GM18861 (cell line): ENCODE measurements around the gene SAT2.
"Not testable (repeated sequence)": the region's sequence is repeated elsewhere in the genome, so short reads cannot be mapped to it uniquely, and the experiment has no call there.

Experiments used
- ATAC-seq: cut with Tn5 transposase; IDR thresholded peaks from one replicate; pipeline ENCODE4 v1.9.1; 2021; ENCODE audit not compliant: unreplicated experiment

Gene SAT2

DNA sequence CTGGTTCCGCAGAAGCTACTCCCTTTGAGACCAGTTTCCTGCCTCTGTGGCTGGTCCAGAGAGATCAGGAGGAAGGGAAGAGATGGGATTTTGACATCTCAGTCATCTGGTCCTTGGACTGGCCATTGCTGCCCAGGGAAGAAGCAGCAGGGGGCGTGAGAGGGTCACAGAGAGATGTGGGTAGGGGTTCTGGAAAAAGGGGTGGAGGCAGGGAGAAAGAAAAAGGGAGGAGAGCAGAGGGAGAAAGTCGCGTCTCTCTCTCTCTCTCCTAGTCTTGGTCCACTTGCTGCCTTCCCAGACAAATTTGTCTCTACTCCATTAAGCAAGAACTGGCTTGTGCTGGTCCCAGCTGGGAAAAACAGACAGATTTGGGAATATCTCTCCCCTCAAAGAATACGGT, 6.8 kb upstream of the SAT2 start:
- ATAC-seq, result no peak

DNA sequence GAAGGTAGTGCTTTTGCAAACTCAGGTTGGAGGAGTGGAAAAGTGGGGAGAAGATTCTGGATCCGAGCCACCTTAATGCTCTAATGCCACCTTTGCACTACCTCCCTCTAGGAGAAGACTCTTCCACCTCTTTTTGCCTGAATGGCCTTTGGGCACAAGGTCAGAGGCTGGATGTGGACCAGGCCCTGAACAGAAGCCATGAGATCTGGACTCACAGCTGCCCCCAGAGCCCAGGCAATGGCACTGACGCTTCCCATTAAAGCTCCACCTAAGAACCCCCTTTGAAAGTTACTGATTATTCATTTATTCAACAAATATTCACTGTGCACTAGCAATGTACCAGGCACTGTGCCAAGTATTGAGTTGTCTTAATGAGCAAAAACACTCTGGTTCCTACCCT, 5.5 kb upstream of the SAT2 start:
- no peak for ATAC-seq

DNA sequence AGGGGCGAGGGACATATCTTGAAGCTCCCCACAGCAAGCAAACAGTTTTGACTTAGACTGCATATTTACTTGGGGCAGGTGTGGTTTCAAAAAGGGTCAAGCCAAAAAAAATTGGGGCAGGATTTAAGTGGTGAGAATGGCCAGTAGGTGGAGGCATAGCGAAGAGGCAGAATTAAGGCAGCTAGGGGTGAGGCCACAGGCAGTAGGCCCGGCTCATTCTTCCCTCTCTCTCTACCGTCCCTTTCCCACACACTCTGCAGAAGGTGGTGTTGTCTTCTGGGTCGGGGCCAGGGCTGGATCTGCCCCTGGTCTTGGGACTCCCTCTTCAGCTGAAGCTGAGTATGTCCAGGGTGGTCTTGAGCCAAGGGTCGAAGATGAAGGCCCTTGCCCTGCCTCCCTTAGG, 4.9 kb upstream of the SAT2 start:
- ATAC-seq, result no peak

DNA sequence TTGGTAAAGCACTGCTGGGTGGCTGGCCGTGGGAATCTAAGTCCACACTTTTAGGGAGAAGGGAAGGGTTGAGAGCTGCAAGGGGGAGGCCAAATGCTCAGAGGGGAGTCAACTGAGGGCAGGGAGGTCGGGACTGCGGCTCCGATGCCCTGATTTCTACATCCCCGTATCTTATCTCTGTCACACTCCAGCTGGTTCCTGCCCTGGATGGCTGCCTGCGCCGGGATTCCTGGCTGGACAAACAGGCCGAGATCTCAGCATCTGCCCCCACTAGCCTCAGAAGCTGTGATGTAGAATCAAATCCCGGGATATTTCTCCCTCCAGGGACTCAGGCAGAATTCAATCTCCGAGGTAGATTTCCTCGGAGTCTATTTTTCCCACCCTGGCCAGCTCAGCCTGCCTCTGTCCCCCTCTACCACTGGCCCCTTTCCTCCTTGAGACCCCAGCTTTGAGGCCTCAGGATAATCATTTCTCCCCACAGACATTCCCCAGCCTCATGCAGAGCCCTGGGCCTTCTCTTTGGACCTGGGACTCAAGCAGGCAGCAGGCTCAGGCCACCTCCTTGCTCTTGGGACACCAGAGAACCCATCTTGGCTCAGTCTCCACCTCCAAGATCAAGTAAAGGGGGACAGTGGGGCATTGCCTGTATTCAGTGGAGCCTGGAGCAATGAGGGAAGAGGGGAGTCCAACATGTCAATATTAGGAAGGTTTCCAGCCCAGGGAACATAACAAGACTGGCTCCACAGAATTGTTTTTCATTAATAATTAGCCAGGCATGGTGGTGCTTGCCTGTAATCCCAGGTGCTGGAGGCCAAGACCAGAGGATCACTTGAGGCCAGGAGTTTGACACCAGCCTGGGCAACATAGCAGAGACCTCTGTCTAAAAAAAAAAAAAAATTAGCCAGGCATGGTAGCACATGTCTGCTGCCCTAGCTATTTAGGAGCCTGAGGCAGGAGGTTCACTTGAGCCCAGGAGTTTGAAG, 4.1 kb upstream of the SAT2 start:
- no peak for ATAC-seq

DNA sequence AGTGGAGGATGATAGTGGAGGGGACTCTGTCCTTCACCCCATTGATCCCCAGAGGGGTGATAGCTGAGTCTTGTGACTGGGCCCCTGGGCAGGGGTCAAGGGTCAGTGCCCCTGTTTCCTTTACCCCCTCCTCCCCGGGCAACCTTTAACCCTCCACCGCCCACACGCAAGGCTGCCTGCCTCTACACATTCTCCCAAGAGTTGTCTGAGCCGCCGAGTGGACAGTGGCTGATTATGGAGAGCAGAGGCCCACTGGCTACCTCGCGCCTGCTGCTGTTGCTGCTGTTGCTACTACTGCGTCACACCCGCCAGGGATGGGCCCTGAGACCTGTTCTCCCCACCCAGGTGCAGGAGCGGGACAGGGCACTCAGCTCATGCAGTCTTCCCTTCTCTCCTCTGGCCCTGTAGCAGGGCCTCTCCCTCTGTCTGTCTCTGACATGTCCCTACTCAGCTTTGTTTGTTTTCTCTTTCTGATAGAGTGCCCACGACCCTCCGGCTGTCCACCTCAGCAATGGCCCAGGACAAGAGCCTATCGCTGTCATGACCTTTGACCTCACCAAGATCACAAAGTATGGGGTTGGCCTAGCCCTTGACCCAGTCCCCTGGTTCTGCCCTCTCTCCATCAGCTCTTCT, 2.4 kb upstream of the SAT2 start, which contains the start of gene SHBG:
TSS of gene SHBG (plus strand) at position 197 of the 633 bp plus-strand sequence. CDS start at position 235, 38 bp downstream.
- ATAC-seq, result no peak

DNA sequence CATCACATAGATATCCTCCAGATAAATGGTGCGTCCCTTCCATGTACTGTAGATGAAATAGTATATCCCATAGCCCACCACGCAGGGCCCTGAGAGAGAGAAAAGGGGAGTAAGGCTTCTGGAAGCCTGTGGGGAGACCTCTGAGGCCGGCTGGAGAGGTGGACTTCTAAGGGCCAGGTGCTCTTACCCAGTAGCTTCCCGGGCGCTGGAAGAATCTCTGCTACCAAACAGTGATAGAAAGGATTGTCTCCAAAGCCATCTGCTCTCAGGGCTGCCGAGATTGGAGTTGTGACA, 718 bp downstream of the SAT2 start:
- no peak for ATAC-seq

DNA sequence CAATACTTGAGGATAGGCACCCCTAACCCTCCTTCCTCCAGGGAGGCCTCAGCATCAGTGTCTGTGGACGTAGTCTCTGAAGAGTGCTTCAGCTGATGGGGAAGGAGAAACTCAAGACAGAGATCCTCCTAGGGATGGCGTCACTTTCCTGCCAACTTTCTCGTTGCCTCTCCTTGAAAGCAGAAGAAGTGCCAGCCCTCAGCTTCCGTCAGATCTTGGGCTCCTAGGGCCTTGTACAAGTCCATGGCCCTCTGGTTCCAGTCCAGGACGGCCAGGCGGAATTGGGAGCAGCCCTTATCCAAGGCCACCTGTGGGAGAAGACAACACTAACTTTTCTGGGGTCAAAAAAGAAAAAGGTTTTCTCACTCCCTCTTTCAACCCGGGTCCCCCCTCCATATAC, 1.3 kb downstream of the SAT2 start:
- no peak for ATAC-seq

DNA sequence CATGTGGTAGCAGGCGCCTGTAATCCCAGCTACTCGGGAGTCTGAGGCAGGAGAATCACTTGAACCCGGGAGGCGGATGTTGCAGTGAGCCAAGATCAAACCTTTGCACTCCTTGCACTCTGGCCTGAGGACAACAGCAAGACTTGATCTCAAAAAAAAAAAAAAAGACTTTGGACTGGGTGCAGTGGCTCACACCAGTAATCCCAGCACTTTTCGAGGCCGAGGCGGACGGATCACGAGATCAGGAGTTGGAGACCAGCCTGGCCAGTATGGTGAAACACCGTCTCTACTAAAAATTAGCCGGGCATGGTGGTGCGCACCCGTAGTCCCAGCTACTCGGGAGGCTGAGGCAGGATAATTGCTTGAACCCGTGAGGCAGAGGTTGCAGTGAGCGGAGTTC, 1.9 kb downstream of the SAT2 start:
- ATAC-seq, result not testable (repeated sequence)

DNA sequence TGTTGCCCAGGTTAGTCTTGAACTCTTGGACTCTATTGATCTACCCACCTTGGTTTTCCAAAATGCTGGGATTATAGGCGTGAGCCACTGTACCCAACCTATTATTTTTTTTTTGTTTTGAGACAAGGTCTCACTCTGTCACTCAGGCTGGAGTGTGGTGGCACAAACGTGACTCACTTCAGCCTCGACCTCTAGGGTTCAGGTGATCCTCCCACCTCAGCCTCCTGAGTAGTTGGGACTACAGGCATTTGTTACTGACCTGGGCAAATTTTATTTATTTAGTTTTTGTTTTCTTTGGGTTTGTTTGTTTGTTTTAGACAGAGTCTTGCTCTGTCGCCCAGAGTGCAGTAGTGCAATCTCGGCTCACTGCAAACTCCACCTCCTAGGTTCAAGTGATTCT, 4.0 kb downstream of the SAT2 start:
- no peak for ATAC-seq

DNA sequence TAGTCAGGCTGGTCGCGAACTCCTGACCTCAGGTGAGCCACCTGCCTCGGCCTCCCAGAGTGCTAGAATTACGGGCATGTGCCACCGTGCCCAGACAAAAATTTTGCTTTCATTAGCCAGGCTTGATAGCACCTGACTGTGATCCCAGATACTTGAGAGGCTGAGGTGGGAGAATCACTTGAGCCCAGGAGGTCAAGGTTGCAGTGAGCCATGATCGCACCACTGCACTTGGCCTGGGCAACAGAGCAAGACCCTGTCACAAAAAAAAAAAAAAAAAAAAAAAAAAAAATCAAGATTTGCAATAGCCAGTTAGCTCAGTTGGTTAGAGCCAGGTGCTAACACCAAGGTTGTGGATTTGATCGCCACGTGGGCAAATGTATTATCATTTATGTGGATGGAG, 6.8 kb downstream of the SAT2 start:
- ATAC-seq, result no peak

DNA sequence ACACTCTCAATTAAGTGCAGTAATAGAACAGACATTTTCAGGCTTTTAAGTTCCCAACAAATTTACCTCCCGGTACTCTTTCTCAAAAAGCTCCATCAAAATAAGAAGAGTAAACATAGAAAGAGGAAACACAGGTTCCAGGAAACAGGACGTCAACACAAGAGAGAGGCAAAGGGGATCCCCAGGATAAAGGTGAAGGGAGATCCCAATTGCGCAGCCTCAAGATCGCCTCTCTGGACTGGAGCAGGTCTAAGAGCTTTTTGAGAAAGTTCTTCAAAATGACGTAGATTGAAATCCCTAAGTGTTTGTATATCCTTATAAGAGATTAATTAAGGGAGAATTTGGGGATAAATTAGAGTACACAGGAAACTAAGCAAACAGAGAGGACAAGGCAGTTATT, 9.0 kb downstream of the SAT2 start:
- no peak for ATAC-seq

DNA sequence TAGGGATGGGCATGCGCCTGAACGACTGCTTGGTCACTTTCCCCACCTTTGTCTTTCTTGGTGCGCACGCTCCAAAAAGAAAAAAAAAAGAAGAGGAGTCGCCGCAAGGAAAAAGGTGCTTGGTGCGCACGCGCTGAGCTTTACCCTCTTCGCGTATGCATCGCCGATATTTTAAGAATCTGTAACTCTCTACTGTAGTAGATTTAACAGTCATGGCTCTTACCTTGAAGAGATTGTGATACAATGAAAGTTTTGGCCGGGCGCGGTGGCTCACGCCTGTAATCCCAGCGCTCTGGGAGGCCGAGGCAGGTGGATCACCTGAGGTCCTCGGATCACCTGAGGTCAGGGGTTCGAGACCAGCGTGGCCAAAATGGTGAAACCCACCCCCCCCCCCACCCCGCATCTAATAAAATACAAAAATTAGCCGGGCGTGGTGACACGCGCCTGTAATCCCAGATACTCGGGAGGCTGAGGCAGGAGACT, 12.3 kb downstream of the SAT2 start:
- ATAC-seq, result no peak

DNA sequence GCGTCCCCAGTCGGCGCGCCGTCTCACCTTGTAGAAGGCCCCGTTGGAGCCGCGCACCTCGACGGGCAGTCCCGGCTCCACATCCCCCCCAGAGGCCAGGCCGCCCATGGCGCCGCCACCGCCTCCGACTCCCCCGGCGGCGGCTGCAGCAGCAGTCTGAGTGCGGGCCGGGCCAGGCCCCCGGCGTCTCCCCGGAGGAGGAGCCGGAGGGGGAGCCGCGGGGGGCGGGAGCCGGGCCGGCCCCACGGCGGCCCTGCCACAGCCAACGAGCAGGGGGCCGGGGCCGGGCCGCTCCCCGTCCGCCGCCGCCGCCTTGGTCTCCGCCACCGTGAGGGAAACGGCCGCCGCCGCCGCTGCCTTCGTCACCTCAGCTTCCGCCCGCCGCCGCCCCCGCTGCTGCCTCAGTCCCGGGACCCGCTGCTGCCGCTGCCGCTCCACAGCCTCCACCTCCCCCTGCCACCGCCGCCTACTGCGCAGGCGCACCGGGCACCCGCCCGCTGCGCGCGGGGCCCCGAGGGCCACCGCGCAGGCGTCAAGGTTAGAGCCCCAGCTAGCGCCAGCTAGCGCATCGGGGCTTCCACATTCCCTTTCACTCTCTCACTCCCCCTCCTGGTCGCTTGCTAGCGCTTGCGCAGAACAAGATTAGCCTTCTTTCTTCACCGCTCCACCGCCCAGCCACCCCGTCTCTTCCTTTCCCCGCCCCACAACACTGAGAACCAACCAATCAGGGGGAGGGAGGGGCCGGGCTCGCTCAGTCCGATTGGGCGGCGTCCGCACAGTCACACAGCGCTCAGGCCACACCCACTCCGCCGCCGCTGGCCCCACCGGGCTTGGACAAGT, 13.0 kb downstream of the SAT2 start, which contains the start of gene FXR2:
TSS of gene FXR2 (minus strand) at position 473 of the 840 bp plus-strand sequence. CDS start at position 108, 365 bp downstream.
- ATAC-seq, result peak; percentile 86

DNA sequence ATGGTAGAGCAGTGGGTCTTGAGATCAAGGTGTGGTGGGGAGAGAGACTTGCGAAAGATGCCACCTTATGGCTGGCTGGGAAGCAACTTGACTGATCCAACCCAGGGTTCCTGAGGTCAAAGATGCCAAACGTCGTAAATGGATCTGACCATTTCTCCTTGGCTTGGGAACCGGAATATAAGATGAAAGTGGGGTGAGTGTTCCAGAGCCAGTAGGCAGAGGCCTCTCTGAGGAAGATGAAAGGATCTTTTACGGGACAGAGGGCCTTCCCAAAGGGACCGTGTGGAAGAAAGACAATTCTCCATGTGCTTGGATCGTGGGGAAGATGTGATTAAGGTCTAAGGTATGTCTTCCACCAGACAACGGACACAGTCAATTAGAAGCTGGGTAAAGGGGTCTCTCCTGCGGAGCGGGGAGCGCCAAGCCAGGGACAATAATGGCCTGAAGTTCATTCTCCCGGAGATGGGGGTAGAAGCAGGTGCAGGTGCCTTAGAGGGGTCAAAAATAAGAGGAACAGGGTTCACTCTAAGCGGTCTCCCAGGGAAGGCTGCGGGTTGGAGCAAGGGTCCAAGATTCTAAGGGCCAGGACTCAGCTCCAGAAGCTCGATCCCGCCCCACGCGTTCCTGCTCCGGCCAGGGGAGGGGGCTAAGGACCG, 13.7 kb downstream of the SAT2 start:
- no peak for ATAC-seq

DNA sequence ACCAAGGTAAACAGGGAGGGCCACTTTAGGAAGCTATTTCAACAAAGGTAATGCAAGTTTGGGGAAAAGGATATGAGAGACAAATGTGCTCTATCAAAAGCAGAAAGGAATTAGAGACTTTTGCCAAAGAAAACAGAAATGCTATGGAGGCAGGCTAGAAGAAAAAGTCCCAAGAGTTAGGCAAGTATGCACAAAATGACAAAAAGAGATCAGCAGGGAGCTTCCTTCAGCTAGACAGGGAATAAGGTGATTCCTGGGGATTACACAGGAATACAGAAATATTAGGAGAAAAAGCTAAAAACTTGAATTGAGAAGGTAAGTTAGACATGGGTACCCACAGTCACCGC, 15.4 kb downstream of the SAT2 start:
- no peak for ATAC-seq

DNA sequence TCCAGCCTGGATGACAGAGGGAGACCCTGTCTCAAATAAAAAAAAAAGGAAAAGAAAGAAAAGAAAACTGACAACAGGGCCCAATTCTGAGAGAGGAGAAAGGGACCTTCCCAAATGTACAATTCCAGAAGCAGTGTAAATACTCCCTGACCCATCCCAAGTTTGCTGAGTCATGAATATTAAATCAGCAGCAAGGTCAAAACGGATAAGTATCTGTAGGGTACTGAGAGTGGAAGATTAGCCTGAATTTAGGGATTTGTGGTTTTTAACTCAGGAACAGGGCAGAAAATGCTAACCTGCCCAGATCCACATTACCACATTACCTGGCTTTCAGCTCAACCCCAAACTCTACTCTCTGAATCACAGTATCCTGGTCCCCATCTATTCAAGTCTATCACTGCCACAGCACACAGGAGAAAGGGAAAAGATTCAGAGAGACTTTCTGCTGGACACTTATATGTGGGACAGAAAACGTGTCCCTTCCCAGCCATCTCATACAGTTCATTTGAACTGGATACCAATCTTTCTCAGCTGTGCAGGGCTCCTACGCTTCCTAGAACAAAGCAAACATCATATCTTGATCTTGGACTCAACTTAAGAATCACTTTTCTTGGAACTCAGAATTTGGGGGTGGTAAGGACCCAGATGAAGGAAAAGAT, 15.9 kb downstream of the SAT2 start:
- ATAC-seq, result no peak

DNA sequence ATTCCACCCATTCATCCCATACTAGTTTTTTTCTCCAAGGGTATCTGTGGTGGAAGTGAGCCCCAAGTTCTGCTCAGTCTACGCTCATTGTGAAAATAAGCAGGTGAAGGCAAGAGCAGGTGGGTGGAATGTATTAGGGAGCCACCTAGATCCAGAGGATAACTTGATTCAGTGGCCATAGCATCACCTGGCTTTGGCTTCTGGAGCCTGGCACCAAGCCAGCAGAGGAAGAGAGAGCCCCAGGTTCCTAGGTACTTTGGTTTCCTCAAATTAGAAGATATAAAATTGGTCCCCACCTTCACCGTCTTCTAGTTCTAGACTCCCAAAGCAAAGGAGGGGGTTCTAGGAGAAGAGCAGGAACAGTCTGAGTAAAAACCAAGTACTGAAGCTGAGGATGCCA, 17.0 kb downstream of the SAT2 start:
- ATAC-seq, result no peak

DNA sequence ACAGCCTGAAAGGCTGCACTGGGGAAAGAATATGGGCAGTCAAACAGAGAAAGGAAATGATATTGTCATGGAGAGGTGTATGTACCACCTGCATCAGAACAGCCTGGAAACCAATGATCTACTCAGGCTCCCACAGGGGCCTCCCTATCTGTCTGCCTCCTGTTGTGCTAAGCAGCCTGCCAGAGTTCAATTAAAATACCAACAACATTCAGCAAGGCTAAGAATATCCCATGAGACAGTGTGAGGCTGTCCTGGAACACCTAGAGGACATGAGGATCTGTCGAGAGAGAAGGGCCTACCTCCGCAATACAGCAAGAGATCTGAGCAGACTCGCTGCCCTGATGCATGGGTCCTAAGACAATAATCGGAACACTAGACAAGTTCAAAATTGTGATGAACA, 21.3 kb downstream of the SAT2 start:
- no peak for ATAC-seq

DNA sequence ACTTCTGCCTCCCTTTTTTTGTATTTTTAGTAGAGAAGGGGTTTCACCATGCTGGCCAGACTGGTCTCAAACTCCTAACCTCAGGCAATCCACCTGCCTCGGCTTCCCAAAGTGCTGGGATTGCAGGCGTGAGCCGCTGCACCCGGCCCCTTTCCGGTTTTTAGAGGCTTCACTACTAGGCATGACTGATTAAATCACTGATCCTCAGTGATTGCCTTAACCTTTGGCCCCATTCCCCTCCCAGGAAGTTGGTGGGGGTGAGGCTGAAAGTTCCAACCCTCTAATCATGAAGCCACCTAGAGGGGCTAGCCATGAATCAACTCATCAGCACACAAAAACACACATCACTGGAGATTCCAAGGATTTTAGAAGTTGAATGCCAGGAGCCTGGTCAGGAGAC, 30.1 kb downstream of the SAT2 start:
- ATAC-seq, result not testable (repeated sequence)

DNA sequence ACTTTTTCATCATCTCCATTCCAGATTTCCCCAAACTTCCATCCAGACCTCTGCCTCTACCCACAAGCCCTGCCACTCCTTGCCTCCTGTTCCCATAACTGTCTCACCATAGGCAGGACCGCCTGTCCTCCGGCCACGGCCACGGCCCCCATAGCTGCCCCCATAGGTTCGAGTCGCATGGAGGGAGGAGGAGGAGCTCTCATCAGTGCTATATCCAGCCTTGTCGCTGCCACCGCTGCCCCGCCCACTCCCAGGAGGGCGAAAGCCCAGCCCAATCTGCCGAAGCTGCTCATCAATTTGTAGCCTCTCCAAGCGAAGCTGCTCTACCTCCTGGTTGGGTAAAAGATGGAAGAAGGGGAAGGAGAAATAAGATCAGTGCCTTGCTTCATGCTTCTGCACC, 34.3 kb downstream of the SAT2 start:
- ATAC-seq, result no peak
